Stimulated activated CD4-positive, alpha-beta T cell treated with anti-CD3 and anti-CD28 coated beads, Interleukin-12 subunit alpha, Interleukin-12 subunit beta, amount 100 ng/mL, for 4 hours (primary cell): ENCODE data around the gene HSD3B7.
"Not testable (repeated sequence)": the region's sequence is repeated elsewhere in the genome, so short reads cannot be mapped to it uniquely, and the experiment has no call there.

Experiments
- DNase-seq: peaks from one replicate; pipeline ENCODE4 v3.0.0-alpha.2; 2020

HSD3B7 gene

DNA sequence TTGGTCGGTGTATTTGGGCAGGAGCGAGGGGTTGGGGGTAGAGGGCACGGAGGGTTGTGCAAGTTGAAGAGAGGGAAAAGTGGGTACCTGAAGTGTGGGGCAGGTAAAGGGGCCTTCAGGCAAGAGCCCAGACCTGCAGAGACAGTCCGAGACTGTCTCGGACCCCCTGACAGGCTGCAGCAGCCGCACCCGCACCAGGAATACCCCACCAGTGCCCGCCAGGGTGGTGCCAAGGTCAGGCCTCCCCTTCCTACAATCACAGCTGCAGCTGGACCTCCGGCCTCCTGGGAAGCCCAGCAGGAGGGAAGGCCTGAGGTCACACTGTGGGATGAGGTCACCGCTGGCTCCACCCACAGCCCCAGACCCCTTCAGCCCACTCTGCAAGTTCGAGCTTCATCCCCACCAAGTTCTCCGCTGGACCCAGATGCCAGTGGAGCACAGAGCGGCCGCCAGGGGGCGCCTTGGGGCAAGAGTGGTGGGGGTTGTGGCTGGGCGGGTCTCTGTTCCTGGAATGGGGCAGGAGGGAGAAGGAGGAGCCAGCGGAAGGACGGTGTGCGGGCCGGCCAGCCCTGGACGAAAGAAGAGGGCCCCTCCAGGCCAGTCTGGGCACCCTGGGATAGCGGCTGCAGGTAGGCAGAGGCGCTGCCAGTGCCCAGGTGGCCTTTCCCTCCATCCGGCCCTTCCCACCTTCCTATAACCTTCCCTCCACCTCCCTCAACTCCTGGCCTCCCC lies at the start of gene HSD3B7:
TSS of gene HSD3B7 (plus strand) at position 539 of the 732 bp plus-strand sequence. CDS start 452 bp downstream, outside the sequence.
- peak; percentile 84 for DNase-seq

DNA sequence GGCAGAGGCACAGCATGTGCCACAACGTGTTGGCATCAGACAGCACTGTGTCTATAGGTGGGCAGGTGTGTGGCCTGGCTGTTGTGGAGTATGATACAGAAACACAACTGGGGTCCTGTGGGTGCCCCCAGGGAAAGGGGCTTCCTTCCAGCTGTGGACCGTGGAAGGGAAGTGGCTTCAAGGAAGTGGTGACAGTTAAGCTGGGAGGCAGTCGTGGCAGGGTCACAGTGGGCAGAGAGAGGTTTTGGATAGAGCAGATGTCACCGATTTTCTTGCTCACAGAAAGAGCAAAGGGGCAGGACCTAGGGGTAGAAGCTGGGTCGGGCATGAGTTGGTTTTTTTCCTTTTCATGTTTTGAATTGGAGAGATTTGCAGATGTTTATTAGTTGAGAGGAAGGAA lies 47.3 kb upstream of the HSD3B7 start:
- no peak for DNase-seq

DNA sequence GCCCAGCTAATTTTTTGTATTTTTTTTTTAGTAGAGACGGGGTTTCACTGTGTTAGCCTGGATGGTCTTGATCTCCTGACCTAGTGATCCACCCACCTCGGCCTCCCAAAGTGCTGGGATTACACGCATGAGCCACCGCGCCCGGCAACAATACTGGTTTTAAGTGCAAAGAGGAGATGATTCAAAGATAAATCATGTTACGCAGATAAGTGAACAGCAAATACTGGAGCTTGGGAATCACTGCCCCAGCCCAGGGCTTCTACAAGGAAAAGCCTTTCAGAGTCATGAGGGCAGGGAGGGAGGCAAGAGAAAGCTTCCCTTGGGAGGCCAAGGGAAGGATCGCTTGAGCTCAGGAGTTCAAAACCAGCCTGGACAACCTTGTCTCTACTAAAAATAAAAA lies 45.4 kb upstream of the HSD3B7 start:
- not testable (repeated sequence) for DNase-seq

DNA sequence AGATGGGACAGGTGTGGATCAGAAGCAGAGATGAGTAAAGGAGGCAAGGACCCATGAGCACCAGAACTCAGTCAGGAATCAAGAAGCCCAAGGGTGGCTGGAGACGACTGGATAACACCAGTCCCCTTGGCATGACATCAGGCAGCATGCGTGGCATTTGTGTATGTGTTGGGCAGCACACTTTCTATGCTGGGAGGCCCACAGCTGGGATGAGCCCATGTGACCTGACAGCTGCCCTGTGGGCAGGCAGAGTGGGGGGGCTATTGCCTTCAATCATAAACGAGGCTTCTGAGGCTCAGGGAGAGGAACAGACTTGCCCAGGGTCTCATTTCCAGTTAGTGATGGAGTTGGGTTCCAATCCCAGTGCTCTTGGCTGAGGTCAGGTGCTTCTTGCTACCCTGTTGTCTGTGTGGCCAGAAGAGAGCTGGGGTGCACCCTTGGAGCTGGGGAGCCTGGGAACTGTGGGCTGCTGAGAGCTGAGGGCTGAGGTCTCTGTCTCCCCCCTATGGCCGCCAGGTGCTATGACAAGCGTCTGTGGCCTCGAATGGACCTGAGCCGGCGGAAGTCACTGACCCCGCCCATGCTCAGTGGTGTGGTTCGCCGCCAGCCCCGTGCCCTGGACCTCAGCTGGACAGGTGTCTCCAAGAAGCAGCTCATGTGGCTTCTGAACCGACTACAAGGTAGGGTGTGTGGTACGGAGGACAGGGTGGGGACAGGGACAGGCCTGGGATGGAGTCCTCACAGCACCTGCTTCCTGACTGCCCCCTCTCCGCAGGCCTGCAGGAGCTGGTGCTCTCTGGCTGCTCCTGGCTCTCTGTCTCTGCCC lies 43.2 kb upstream of the HSD3B7 start:
- DNase-seq = peak; percentile 53

DNA sequence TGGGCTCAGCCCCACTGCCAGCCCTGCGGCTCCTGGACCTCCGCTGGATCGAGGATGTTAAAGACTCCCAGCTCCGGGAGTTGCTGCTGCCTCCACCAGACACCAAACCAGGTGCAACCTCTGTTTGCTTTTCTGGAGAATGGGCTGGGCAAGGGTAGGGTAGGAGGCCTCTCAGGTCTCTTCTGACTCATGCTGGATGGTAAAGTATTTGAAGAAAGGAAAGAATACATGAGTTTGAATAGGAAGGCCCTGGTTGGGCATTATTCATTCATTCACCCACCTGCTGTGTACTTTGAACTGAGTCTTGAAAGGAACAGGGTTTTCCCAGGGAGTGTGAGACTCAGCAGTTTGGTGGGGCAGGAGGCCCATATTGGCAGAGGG lies 42.6 kb upstream of the HSD3B7 start:
- no peak for DNase-seq

DNA sequence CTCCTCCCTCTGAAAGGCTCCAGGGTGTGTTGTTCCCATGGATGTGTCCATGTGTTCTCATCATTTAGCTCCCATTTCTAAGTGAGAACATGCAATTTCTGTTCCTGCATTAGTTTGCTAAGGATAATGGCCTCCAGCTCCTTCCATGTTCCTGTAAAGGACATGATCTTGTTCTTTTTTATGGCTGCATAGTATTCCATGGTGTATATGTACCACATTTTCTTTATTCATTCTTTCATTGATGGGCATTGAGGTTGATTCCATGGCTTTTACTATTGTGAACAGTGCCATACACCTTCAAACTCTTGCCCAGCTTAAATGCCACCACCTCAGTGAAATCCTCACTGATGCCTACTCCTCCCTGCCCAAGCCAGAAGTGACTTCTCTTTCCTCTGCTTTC lies 40.7 kb upstream of the HSD3B7 start:
- no peak for DNase-seq

DNA sequence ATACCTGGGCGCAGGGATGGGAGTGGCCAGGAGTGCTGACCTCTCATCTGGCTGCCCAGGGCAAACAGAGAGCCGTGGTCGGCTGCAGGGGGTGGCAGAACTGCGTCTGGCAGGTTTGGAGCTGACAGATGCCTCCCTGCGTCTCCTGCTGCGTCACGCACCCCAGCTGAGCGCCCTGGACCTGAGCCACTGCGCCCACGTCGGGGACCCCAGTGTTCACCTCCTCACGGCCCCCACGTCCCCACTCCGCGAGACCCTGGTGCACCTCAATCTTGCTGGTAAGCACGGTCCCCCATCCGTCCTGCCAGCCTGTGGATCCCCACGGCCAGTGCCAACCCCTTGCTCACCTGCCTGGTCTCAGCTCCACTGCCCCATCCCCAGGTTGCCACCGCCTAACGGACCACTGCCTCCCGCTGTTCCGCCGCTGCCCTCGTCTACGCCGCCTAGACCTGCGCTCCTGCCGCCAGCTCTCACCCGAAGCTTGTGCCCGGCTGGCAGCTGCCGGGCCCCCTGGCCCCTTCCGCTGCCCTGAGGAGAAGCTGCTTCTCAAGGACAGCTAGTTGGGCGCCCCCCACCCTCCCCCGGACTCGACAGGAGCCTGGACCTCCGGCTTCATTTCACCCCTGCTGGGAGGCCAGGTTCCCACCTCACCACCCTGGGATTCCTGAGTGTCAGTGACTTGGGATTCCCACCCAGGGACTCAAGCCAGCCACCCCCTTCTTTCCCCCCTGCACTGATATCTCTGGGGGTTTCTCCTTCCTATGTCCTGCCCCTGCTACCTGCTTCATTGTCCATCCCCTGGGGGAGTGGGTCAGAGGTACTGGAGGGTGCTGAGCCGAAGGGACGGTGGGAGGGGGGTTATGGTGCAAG lies 38.1 kb upstream of the HSD3B7 start:
- DNase-seq = no peak

DNA sequence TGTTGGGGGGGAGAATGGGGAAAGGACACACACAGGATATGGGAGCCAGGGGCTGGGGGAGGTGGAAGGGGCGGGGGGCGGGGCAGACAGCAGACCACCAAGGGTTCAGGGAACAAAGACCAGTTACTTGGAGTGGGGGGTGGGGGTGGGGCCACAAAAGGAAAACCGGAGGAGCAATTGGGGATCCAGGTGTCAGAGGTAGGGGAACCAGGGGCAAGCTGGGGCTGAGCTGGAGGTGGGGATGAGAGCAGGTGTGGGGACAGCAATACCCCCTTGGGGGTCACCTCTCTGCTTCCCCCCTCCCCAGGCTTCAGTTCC lies 37.5 kb upstream of the HSD3B7 start:
- DNase-seq = no peak

DNA sequence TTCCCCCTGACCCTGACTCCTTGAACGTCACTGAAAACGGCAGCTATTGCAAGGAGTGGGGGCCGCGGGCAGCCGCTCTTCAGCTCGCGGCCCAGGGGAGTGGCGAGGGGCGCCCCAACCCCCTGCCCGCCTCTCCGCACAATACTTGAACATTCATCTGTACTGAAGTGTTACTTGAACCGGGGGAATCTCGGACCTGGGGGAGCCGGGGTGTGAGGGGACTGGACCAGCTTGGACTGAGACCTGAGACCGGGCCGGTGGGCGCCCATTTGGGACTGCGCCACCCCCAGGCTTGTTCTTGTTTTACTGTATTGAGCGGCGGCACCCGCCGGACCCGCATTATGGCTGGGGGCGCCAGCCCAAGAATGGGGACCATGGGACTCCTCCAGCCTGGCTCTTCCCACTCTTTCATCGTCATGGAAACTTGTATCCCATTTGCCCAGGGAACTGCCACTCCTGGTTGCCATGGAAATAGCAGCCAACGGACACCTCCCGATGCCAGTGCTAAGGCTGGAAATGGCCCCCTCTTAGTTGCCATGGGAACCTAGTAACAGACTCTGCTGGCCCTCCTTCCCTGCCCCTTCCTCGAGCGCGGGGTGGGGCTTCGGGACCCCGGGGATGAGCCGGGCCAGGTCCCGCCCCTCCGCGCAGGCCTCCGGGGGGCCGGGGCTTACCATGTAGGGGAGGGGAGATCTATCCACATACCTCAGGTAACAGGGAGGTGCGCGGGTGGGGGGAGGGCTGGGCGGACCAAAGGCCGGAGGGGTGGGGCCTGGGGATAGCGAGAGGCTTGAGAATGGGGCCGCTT lies 36.9 kb upstream of the HSD3B7 start:
- DNase-seq = no peak

DNA sequence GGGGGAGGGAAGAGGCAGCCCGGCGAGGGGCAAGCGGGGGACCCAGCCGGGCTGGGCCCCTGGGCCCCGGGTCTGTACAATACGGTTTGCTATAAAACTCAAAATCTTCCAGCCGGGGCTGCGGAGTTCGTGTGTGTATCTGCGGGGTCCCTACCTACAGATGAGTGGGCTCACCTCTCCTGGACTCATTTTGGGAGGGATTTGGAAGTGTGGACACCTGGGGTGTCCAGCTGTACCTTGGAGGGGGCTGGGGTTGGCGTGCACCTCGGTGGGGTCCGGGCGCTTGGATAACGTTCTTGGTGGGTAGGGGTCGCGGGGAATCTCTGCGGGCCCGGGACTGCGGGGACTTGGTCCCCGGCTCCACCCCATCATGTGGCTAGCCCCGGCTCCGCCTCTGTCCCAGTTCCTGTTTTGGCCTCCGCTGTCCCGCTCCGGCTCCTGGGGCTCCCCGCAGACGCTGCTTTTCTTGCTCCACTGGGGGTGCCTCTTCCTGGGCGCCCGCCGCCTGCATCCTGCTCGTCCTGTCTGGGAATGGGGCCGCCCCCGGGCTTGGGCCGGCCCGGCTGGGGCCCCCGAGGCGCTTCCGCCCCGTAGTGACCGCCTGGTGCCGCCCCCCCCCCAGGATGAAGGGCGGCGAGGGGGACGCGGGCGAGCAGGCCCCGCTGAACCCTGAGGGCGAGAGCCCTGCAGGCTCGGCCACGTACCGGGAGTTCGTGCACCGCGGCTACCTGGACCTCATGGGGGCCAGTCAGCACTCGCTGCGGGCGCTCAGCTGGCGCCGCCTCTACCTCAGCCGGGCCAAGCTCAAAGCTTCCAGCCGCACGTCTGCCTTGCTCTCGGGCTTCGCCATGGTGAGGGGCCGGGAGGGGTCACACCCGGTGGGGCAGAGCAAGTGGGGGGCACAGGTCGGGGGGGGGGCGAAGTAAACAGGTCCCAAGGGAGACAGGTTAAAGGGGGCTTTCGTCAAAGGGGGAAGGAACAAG lies 36.0 kb upstream of the HSD3B7 start, which contains the start of gene ORAI3:
TSS of gene ORAI3 (plus strand) at position 402 of the 983 bp plus-strand sequence. CDS start at position 624, 222 bp downstream.
- peak; percentile 31 for DNase-seq

DNA sequence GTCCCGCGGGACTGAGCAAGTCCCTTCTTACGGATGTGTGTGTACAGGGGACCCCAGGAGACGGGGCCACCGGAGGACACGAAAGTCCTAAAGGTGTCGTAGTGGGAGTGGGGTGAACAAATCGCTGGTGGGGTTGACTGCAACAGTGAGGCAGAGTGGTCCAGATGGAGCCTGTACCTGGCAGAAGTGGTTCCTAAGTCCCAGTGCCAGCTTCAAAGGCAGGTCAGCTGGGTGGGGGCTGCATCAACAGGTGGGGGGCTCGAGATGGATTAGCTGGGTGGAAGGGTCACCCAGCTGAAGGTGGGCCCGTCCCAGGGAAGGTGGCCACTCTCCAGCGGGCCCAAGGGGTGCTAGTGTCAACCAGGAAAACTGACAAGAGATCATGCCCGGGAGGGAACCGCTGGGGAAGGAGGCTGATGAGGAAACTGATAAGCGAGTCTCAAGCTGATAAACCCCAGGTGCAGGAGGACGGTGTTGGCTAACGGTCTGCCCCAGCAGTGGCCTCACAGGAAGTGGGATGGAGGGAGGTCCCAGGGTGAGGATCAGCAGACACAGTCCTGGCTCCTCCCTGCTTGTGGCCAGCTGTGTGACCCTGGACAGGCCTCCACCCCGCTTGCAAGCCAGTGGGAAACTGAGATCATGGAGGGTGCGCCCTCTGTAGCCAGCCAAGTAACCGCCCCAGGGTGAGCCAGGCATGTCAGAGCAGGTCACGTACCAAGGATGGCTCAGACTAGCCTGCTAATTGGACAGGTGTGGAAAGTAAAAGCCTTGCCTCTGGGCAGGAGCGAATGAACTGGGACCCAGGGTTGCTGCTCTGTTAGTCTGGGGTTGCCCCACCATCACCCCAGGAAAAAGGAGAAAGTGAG lies 35.1 kb upstream of the HSD3B7 start:
- peak; percentile 18 for DNase-seq

DNA sequence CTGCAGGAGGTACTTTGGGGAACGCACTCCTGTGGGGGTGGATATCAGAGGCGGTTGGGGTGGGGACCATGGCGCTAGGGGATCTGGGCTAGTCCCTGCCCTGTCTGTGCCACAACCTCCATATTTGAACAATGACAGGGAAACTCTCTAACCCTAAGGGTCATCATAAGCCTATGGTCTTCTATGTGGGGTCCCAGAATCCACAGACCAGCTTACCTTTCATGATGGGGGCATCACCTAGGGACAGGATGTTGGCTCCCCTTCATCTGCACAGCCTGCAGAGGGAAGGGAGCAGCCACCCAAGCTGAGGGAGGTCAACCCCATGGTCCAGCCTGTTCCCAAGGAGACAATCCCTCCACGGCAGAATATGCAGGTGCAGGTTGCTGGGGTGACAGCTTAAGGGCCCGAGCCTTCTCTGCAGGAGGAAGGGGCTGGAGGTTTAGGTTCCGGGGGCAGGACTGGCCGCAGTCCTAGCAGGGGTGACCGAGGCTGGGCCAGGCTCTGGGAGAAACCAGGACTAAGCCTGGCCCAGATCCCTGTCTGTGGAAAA lies 34.4 kb upstream of the HSD3B7 start:
- DNase-seq = no peak

DNA sequence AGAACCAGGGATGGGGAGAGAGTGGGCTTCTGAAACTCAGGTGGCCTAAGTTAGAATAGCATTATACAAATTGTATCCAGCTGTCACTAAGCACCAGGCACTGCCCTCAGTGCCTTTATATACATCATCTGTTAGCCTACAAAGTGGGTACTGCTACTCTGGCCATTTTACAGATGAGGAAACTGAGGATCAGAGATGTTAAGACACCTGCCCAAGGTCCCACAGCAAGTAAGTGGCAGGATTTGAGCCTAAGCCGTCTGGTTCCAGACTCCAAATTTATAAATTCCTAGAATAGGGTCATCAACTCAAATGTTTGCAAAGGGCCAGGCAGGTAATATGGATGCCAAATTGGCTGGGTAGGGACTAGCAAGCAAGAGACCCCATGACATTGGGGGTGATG lies 33.8 kb upstream of the HSD3B7 start:
- no peak for DNase-seq

DNA sequence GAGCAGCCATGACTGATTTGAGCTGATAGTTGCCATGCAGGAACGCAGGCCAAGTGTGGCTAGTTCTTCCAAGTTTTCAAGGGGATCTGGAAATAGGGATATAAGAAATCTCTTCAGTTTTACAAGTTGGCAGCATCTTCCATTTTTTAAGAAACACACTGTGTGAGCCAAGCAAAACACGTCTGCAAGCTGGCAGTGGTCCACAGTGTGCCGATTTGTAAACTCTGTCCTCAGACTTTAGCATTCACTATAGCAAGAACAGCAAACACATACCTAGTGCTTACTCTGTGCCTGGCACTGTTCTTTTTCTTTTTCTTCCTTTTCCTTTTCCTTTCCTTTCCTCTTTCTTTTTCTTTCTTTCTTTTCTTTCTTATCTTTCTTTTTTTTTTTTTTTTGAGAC lies 33.3 kb upstream of the HSD3B7 start:
- DNase-seq = no peak

DNA sequence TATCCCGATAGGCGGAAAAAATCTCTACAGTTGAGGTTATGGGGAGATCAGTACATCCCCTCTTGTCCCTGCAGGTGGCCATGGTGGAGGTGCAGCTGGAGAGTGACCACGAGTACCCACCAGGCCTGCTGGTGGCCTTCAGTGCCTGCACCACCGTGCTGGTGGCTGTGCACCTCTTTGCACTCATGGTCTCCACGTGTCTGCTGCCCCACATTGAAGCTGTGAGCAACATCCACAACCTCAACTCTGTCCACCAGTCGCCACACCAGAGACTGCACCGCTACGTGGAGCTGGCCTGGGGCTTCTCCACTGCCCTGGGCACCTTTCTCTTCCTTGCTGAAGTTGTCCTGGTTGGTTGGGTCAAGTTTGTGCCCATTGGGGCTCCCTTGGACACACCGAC lies 31.9 kb upstream of the HSD3B7 start:
- DNase-seq = no peak

DNA sequence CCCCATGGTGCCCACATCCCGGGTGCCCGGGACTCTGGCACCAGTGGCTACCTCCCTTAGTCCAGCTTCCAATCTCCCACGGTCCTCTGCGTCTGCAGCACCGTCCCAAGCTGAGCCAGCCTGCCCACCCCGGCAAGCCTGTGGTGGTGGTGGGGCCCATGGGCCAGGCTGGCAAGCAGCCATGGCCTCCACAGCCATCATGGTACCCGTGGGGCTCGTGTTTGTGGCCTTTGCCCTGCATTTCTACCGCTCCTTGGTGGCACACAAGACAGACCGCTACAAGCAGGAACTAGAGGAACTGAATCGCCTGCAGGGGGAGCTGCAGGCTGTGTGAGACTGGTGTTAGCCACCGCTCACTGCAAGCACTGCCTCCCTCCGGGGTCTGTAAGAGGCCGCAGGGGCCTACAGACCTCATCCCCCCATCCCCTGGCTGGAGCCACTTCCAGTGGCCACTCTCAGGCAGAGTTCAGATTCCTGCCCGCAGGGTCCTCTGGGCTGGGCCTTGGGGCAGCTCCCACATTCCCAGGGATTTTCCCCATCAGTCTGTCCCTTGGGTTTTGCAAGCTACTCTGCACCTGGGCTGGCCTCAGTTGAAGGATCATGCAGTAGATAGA lies 31.4 kb upstream of the HSD3B7 start:
- peak; percentile 53 for DNase-seq

DNA sequence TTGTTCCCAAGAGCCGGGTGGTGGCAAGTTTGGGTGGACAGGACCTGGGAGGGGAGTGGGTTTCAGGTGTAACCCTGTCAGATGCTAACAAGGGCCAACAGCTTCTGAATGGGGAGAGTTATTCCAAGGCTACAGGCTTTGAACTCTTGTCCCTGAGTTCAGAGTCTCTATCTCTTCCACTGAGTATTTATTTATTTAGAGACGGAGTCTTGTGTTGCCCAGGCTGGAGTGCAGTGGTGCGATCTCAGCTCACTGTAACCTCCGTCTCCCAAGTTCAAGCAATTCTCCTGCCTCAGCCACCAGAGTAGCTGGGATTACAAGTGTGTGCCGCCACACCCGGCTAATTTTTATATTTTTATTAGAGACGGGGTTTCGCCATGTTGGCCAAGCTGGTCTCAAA lies 30.0 kb upstream of the HSD3B7 start:
- DNase-seq = no peak

DNA sequence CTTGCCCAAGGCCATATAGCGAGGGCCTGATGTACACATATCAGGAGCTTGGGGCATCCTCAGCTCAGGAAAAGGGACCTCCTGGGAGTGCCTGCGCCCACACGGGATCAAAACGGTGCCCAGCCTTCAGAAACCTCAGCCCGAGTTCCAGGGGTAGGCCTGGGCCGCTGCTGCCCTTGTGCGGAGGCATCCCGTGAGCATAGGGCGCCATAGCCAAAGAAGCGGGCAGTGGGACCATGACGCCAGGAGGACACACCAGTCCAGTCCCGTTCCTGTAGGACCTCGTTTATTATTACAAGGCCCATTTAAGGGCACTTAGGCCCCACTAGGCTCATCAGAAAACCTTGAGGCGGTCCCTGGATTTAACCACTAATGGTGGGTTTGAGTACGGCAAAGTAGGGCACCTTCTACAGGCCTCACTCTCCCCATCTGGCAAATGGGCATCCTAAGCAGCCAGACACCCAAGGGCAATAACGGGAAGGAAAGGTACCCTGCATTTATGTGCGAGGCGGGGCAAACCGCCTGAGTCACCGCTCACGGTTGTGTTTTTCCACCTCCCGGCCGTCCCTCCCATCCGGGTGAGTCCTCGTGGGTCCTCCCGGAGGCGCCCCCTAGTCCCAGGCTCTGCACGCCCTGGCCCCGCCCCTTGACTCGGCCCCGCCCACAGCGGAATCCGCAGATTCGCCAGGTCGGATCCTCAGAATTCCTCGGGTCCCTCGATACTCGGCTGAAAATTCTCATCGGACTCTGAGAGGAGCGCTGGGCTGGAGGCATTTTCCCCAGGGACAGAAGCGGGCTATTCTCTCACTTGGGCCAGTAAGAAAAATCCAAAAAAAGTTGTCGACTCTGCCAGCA lies 28.2 kb upstream of the HSD3B7 start:
- peak; percentile 92 for DNase-seq
